HepG2 (cell line): ENCODE data around the gene ZBTB46. TPM values are rescaled to one million over a fixed set of nuclear protein-coding genes. Genes with fewer than 3 reads are reported as not detected.

Experiments used
- ATAC-seq: fragments of 200-7000 bp; cut with Tn5 transposase; 3 replicates; pipeline ENCODE4 v1.9.1; 2020; ENCODE audit warnings: mild to moderate bottlenecking, moderate library complexity
- BruUV-seq: library from RNA; stranded (reverse); fragments of 400-500 nt; replicated peaks from 2 replicates; lab custom pipeline; 2021; lab: Mats Ljungman, UMichigan
- CTCF ChIA-PET: fragments of 300-600 bp; formaldehyde crosslinking; extraction: SDS; loops from one replicate; lab custom pipeline; 2021; ENCODE audit warnings: low total read pairs, inconsistent platforms, low intra/inter-chr PET ratio; lab: Yijun Ruan, JAX
- POLR2A ChIA-PET: fragments of 350-600 bp; sonication (Branson Sonifier 250); formaldehyde crosslinking; loops from one replicate; lab custom pipeline; 2020; ENCODE audit warnings: antibody characterized with exemption, inconsistent platforms; lab: Yijun Ruan, JAX
- DNase-seq: peaks from one replicate; pipeline ENCODE4 v3.0.0-alpha.2; 2015; ENCODE audit warnings: low spot score
- FAIRE-seq: peaks from 3 replicates; lab custom pipeline; 2011; peaks lifted over from hg19 to GRCh38; lab: Jason Lieb, UNC
- H2AFZ ChIP-seq: one replicate; pipeline ENCODE4 v1.6.1; 2011; ENCODE audit warnings: low read length, inconsistent platforms
- H3K27ac ChIP-seq: fragments of 300-600 bp; 3 replicates; pipeline ENCODE4 v1.8.0; 2011; ENCODE audit warnings: mixed run types, mild to moderate bottlenecking, mixed read lengths, low read length, inconsistent platforms; ENCODE audit not compliant: insufficient read depth; ENCODE audit errors: extremely low read length
- H3K27me3 ChIP-seq, 2 experiments: fragments of 200-600 bp in 1 of 2; 2 replicates in 1 of 2; 3 replicates in 1 of 2; pipeline versions ENCODE4 v1.6.0 to v1.8.0; 2011; ENCODE audit warnings: low read length in 2 of 2, mild to moderate bottlenecking in 2 of 2, moderate library complexity in 2 of 2, inconsistent platforms in 1 of 2; ENCODE audit not compliant: insufficient read depth in 2 of 2, control insufficient read depth in 1 of 2
- H3K36me3 ChIP-seq, 2 experiments: fragments of 200-600 bp in 1 of 2; replicated peaks in 1 of 2; 2 replicates in 1 of 2; 3 replicates in 1 of 2; pipeline versions ENCODE4 v1.5.1 to v1.8.0; 2011; ENCODE audit warnings: low read length in 2 of 2, inconsistent platforms in 1 of 2; ENCODE audit not compliant: insufficient read depth in 2 of 2, control insufficient read depth in 1 of 2
- H3K4me1 ChIP-seq: 2 replicates; pipeline ENCODE4 v1.5.1; 2012; ENCODE audit warnings: low read length, inconsistent platforms; ENCODE audit not compliant: insufficient read depth
- H3K4me2 ChIP-seq: 2 replicates; pipeline ENCODE4 v1.6.0; 2011; ENCODE audit warnings: low read depth, low read length, inconsistent platforms
- H3K4me3 ChIP-seq, 3 experiments: fragments of 200-600 bp in 1 of 3; sonication (generic), shearing (Covaris generic) in 1 of 3; replicated peaks in 1 of 3; 2 replicates each; pipeline ENCODE4 v1.5.1; 2011 to 2016; ENCODE audit warnings: low read length in 3 of 3, inconsistent platforms in 2 of 3, low read depth in 2 of 3, mild to moderate bottlenecking in 2 of 3, control low read depth in 1 of 3, mixed read lengths in 1 of 3; ENCODE audit not compliant: insufficient read depth in 1 of 3
- H3K79me2 ChIP-seq: one replicate; pipeline ENCODE4 v1.6.1; 2011; ENCODE audit warnings: low read length, inconsistent platforms; ENCODE audit not compliant: insufficient read depth
- H3K9ac ChIP-seq: 2 replicates; pipeline ENCODE4 v1.6.0; 2011; ENCODE audit warnings: mild to moderate bottlenecking, low read depth, low read length, inconsistent platforms; ENCODE audit not compliant: insufficient read depth
- H3K9me3 ChIP-seq: 2 replicates; pipeline ENCODE4 v1.5.1; 2012; ENCODE audit warnings: mild to moderate bottlenecking, low read length
- H4K20me1 ChIP-seq: 2 replicates; pipeline ENCODE4 v1.6.0; 2011; ENCODE audit warnings: inconsistent platforms, mild to moderate bottlenecking, low read length, moderate library complexity; ENCODE audit not compliant: insufficient read depth
- ARNT ChIP-seq: fragments of 450-650 bp; IDR thresholded peaks from 2 replicates; pipeline ENCODE4 v1.6.1; 2017
- CCAR2 ChIP-seq: fragments of 200-400 bp; formaldehyde crosslinking; optimal IDR thresholded peaks from 2 replicates; pipeline ENCODE3; 2018; ENCODE audit warnings: low read depth, mild to moderate bottlenecking, low read length, moderate library complexity
- FOXA1 ChIP-seq, 2 experiments: fragments of 450-650 bp in 1 of 2; sonication (generic) in 1 of 2; formaldehyde crosslinking in 1 of 2; IDR thresholded peaks; 2 replicates each; pipeline versions ENCODE4 v1.4.0 to v1.6.1; 2016 to 2020; ENCODE audit warnings: missing genetic modification reagents in 1 of 2
- FOXK2 ChIP-seq: fragments of 450-650 bp; IDR thresholded peaks from 2 replicates; pipeline ENCODE4 v1.6.1; 2016
- FOXO4 ChIP-seq: sonication (generic); formaldehyde crosslinking; conservative IDR thresholded peaks from 2 replicates; pipeline ENCODE4 v1.8.1; 2023; ENCODE audit warnings: missing genetic modification reagents
- NFAT5 ChIP-seq: sonication (generic); formaldehyde crosslinking; IDR thresholded peaks from 2 replicates; pipeline ENCODE4 v1.4.0; 2020; ENCODE audit warnings: missing genetic modification reagents
- NFRKB ChIP-seq: fragments of 450-650 bp; IDR thresholded peaks from 2 replicates; pipeline ENCODE4 v1.6.1; 2017
- NRL ChIP-seq: sonication (generic); formaldehyde crosslinking; IDR thresholded peaks from 2 replicates; pipeline ENCODE4 v1.5.0; 2020; ENCODE audit warnings: missing genetic modification reagents, mild to moderate bottlenecking, moderate library complexity, borderline replicate concordance
- TARDBP ChIP-seq: sonication (generic); formaldehyde crosslinking; IDR thresholded peaks from 2 replicates; pipeline ENCODE4 v1.8.0; 2022; ENCODE audit warnings: mild to moderate bottlenecking, missing genetic modification reagents
- UBTF ChIP-seq: sonication (generic); formaldehyde crosslinking; IDR thresholded peaks from 2 replicates; pipeline ENCODE4 v1.4.0; 2020; ENCODE audit warnings: mild to moderate bottlenecking, missing genetic modification reagents
- ZNF431 ChIP-seq: sonication (generic); formaldehyde crosslinking; IDR thresholded peaks from 2 replicates; pipeline ENCODE4 v1.9.0; 2022; ENCODE audit warnings: missing genetic modification reagents, low read depth, mild to moderate bottlenecking, borderline replicate concordance
- ZNF776 ChIP-seq: sonication (generic); formaldehyde crosslinking; IDR thresholded peaks from 2 replicates; pipeline ENCODE4 v1.4.0; 2020; ENCODE audit warnings: mild to moderate bottlenecking, missing genetic modification reagents
- ZNF83 ChIP-seq: sonication (generic); formaldehyde crosslinking; IDR thresholded peaks from 2 replicates; pipeline ENCODE4 v1.4.0; 2020; ENCODE audit warnings: missing genetic modification reagents, mild to moderate bottlenecking, borderline replicate concordance
- WGBS: methylation state at CpG from one replicate; pipeline ENCODE4 v1.1.6; 2017; ENCODE audit warnings: low lambda C conversion rate; 5-methylcytosine and 5-hydroxymethylcytosine counted together
- in situ Hi-C: cut with HindIII; loops from 2 replicates; pipeline ENCODE4 v1.10.0; 2017; ENCODE audit warnings: low pct_unique_long_range_greater_than_20kb; ENCODE audit not compliant: extremely low pct_ligation_motif_present
- intact Hi-C: fragments of 100-400 bp; cut with micrococcal nuclease; formaldehyde crosslinking; loops from one replicate; pipeline ENCODE4 v1.10.0; 2022; ENCODE audit not compliant: unreplicated experiment
- polyA plus RNA-seq, 8 experiments: library from polyadenylated mRNA; depleted of rRNA in 3 of 8; stranded (reverse) in 7 of 8; unstranded in 1 of 8; fragments of >200 nt; fragmentation: Illumina TruSeq in 4 of 8; extraction: Trizol in 4 of 8; gene quantifications; 2 replicates each; pipeline versions ENCODE4 v1.2.1 to v1.2.3, GENCODE V29; 2011 to 2016; ENCODE audit warnings: low read depth in 4 of 8, missing spikeins in 1 of 8, mixed read lengths in 1 of 8; ENCODE audit not compliant: insufficient read depth in 1 of 8
- total RNA-seq, 5 experiments: library from RNA; depleted of rRNA; stranded (reverse); fragments of >200 nt; fragmentation: Illumina TruSeq; extraction: Trizol; gene quantifications; 2 replicates each; pipeline ENCODE4 v1.2.3, GENCODE V29; 2016; ENCODE audit warnings: low read depth in 1 of 5

ZBTB46 gene
- total and polyA plus RNA-seq, 2 of the 13 experiments (the other 11 are each of a cell fraction or from before 2014, with no cell fraction given) = 1.6 to 13.5 TPM

GRCh38 chr20:63732118-63733095, 98.7 kb downstream of the ZBTB46 start (continued):
- TF ChIP-seq UBTF = 0 out of 2 replicates have a peak, but pooled peaks have one; percentile 15
- TF ChIP-seq TARDBP (CRISPR knock-in tag) = peak; percentile 47
- TF ChIP-seq ZNF83 (CRISPR knock-in tag) = 0 out of 2 replicates have a peak, but pooled peaks have one; percentile 44
- TF ChIP-seq CCAR2 = peak; percentile 17
- TF ChIP-seq ZNF431 = 0 out of 2 replicates have a peak, but pooled peaks have one; percentile 16
- TF ChIP-seq NRL = 0 out of 2 replicates have a peak, but pooled peaks have one; percentile 26
- TF ChIP-seq FOXA1 (IDR thresholded peaks at IDR 0.05) = no peak; the same call in 1 of the 2 replicates
- 0 out of 2 replicates have a peak, but pooled peaks have one; percentile 19 for TF ChIP-seq FOXA1 (CRISPR knock-in tag; IDR thresholded peaks at IDR 0.05)

GRCh38 chr20:63731410-63731809, 99.7 kb downstream of the ZBTB46 start:
- intact Hi-C loops (no loop called here), in situ Hi-C loops (no loop called here)
- Histone ChIP-seq H4K20me1 (no peaks in the 10 kb centered on the region), H3K4me3 (no peak overlapping the region), H3K79me2 (peaks cover 36% of the 10 kb centered on the region), H3K27me3 (no peaks in the 10 kb centered on the region), H3K4me1 (peaks cover 57% of the 10 kb centered on the region), H3K4me2 (no peak overlapping the region), H3K27ac (no peak overlapping the region), H3K9me3 (no peaks in the 10 kb centered on the region), H2AFZ (no peak overlapping the region), H3K36me3 (peaks cover 26 to 47% of the 10 kb centered on the region in 2 experiments), H3K9ac (no peak overlapping the region)
- CTCF ChIA-PET = no interaction called here
- POLR2A ChIA-PET = no interaction called here
- BruUV-seq = no TSS peak
- ATAC-seq = no peak
- 95% methylated on average over 5 of the region's 5 CpGs for WGBS
- DNase-seq = no peak
- FAIRE-seq = peak; percentile 42
- TF ChIP-seq ZNF776 (CRISPR knock-in tag) (no peak), NFRKB (0 out of 2 replicates have a peak, but pooled peaks have one; percentile 14), ARNT (0 out of 2 replicates have a peak, but pooled peaks have one; percentile 84), NFAT5 (CRISPR knock-in tag) (no peak), FOXO4 (CRISPR knock-in tag) (no peak), FOXK2 (peak; percentile 38; the same call in 1 of the 2 replicates)
